Suprapubic skin (tissue), 4 donors: ENCODE data around the gene OR52W1.

Source experiments
- CTCF ChIP-seq, 2 donors: fragments of 200-600 bp in 1 of 2; fragments of 450-650 bp in 1 of 2; sonication (generic) in 1 of 2; IDR thresholded peaks; one replicate each; pipeline ENCODE4 v1.5.1; 2016 to 2019; ENCODE audit warnings: antibody characterized with exemption in 2 of 2, mild to moderate bottlenecking in 1 of 2, moderate library complexity in 1 of 2
- POLR2A ChIP-seq, 2 donors: fragments of 450-650 bp; IDR thresholded peaks; one replicate each; pipeline ENCODE4 v1.6.1; 2017; ENCODE audit warnings: antibody characterized with exemption in 2 of 2, mild to moderate bottlenecking in 2 of 2, moderate library complexity in 2 of 2
- POLR2AphosphoS5 ChIP-seq, 3 donors: sonication (generic); formaldehyde crosslinking; IDR thresholded peaks; one replicate each; pipeline ENCODE4 v1.6.1; 2017; ENCODE audit warnings: antibody characterized with exemption in 3 of 3

GRCh38 chr11:6223854-6224253, 24.8 kb downstream of the OR52W1 start:
- TF ChIP-seq CTCF (IDR thresholded peaks at IDR 0.05) (no peak), POLR2AphosphoS5 (IDR thresholded peaks at IDR 0.05) (no peak), POLR2A (IDR thresholded peaks at IDR 0.05) (no peak)
